Limb (tissue), 2 donors: ENCODE data around the gene ICE1.

Experiments
- DNase-seq, 2 donors: peaks; one replicate each; pipeline ENCODE4 v3.0.0-alpha.2; 2016; ENCODE audit errors: extremely low spot score in 2 of 2

The ICE1 gene

GRCh38 chr5:5533927-5534326 is 111.5 kb downstream of the ICE1 start:
- no peak for DNase-seq

- DNase-seq = no peak
Observed at GRCh38 chr5:5534333-5534732, 111.9 kb downstream of the ICE1 start.

- no peak for DNase-seq
Observed at GRCh38 chr5:5536871-5537270, 114.4 kb downstream of the ICE1 start.

- no peak for DNase-seq
Observed at GRCh38 chr5:5537426-5537825, 114.9 kb downstream of the ICE1 start.

- no peak for DNase-seq
Observed at GRCh38 chr5:5539590-5539989, 117.1 kb downstream of the ICE1 start.
